ENCODE data around the gene OTULINL.
"Not testable (repeated sequence)": the region's sequence is repeated elsewhere in the genome, so short reads cannot be mapped to it uniquely, and the experiment has no call there.

Gene OTULINL

GRCh38 chr5:14581106-14581890, at the start of gene OTULINL:
Gene OTULINL (plus strand): TSS chr5:14581792. CDS start chr5:14581895, 103 bp downstream.
- peak; percentile 88 for DNase-seq (ENCODE audit: low spot score)

- no peak for DNase-seq (ENCODE audit: low spot score)
Observed at GRCh38 chr5:14532180-14532579, 49.4 kb upstream of the OTULINL start.

DNA sequence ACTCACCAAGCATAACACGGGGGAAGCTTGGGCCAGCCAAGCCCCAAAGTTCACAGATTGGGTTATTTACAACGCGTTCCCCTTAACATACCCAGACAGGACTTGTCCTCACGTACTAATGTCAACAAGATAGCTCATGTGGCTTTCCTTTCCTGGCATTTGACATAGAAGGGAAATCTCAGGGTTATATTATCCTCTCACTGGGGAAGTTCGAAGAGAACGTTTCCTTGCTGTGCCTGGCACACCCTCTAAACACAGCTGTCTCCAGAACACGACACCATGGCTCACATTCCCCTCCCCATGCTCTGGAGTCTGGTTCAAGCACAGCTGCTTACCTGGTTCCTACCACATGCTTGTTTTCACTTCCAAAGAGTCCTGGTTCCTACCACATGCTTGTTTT, 46.8 kb upstream of the OTULINL start:
- DNase-seq (ENCODE audit: low spot score): no peak

DNA sequence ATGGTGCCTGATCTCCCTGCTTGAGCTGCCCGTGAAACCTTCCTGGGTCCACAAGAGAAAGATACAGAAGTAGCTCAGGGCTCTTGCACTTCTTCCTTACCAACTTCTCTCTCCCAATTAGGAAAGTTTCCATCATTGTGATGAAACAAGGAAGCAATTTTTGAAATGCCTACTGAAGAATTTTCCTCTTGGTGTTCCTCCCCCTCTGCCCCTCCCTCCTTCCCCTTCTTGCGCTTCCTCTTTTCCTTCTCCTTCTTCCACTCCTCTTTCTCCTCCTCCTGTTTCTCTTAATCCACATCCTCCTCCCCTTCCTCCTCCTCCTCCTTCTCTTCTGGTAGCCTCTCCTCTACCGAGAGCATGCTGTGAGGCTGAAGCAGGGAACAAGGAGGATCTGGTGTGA, 36.3 kb upstream of the OTULINL start:
- peak; percentile 54 for DNase-seq (ENCODE audit: low spot score)

DNA sequence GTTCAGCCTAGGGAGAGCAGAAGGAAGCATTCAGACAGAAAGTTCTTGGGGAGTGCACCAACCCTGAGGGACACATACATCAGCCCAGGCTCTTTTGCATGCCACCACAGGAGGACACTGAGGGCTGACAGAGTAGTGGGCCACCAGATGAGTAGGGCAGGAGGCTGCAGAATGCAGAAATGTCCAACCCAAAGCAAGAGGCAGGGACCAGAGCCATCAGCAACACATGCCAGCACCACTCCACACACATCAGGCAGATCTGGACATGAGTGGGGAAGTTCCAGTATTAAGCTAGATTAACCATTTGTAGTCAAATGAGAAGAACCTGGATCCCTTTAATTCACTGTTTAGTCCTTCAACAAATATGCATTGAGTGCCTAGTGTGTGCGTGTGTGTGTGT, 35.7 kb upstream of the OTULINL start:
- peak; percentile 27 for DNase-seq (ENCODE audit: low spot score)

DNA sequence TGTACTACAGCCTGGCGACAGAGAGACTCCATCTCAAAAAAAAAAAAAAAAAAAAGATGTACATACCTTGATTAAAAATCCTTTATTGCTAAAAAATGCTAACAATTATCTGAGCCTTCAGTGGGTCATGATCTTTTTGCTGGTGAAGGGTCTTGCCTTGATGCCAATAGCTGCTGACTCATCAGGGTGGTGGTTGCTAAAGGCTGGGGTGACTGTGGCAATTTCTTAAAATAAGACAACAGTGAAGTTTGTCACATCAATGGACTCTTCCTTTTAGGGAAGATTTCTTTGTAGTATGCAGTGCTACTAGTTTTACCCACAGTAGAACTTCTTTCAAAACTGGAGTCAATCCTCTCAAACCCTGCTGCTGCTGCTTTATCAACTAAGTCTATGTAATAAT, 33.9 kb upstream of the OTULINL start:
- DNase-seq (ENCODE audit: low spot score): no peak

DNA sequence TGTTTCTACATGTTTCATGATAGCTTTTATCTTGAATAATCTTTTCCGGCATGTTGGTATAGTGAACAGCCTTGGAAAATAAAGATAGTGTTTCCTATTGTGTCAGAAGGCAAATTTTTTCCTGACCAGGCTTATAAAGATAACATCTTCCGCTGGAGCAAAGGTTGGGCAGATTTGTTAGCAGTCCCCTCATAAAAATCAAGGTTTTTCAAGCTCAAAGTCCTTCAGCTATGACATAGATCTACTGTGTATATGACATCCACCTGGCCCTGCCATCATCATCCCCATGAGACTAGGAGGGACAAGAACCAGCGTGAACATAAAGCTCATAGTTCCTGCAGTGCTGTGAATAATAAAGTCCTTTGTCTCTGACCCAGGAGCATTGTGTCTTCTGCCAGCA, 30.4 kb upstream of the OTULINL start:
- no peak for DNase-seq (ENCODE audit: low spot score)

- peak; percentile 37 for DNase-seq (ENCODE audit: low spot score)
Observed at GRCh38 chr5:14552017-14552416, 29.6 kb upstream of the OTULINL start.

DNA sequence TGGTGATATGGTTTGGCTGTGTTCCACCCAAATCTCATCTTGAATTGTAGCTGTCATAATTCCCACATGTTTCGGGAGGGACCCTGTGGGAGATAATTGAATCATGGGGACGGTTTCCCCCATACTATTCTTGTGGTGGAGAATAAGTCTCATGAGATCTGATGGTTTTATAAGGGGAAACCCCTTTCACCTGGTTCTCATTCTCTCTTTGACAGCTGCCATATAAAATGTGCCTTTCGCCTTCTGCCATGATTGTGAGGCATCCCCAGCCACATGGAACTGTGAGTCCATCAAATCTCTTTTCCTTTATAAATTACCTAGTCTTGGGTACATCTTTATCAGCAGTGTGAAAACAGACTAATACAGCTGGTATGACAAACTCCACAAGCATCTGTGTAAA, 27.3 kb upstream of the OTULINL start:
- not testable (repeated sequence) for DNase-seq (ENCODE audit: low spot score)

GRCh38 chr5:14556015-14556414, 25.6 kb upstream of the OTULINL start:
- DNase-seq (ENCODE audit: low spot score): no peak

DNA sequence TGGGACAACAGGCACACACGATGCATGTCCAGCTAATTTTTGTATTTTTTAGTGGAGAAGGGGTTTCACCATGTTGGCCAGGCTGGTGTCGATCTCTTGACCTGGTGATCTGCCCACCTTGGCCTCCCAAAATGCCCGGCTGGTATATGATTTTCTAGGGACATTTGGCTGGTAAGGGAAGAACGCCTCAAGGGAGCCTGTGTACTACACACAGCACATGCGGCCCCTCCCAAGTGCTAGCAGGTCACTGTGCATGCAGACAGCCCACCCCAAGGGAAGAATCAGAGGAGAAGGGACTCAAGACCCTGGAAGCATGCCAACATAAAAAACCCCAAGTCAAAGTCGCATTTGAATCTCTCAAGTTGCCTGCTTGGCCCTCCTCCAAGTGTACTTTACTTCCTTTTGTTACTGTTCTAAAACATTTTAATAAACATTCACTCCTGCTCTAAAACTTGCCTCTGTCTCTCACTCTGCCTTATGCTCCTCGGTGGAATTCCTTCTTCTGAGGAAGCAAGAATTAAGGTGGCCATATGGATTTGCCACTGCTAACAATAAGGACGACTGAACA, 24.3 kb upstream of the OTULINL start:
- DNase-seq (ENCODE audit: low spot score): no peak

GRCh38 chr5:14557791-14558415, 23.7 kb upstream of the OTULINL start:
- no peak for DNase-seq (ENCODE audit: low spot score)

- DNase-seq (ENCODE audit: low spot score): peak; percentile 50
Observed at GRCh38 chr5:14560091-14560595, 21.4 kb upstream of the OTULINL start.

DNA sequence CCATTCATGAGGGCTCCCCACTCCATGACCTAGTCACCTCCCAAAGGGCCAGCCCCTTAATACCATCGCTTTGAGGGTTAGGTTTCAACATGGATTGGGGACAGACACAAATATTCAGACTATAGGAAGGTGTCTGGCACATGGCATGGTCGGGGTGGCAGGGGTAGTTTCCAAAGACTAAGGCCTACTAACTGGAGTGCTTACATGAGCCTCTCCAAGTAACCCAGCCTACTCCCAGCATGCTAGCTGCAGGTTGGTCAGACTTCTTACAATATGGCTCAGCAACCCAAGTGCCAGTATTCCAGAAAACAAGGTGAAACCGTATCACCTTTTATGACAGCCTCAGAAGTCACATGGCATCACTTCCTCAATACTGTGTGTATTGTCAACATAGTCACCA, 19.9 kb upstream of the OTULINL start:
- no peak for DNase-seq (ENCODE audit: low spot score)

- DNase-seq (ENCODE audit: low spot score): no peak
Observed at GRCh38 chr5:14568333-14568732, 13.3 kb upstream of the OTULINL start.

- DNase-seq (ENCODE audit: low spot score): no peak
Observed at GRCh38 chr5:14569948-14570691, 11.5 kb upstream of the OTULINL start.

GRCh38 chr5:14571901-14572300, 9.7 kb upstream of the OTULINL start:
- DNase-seq (ENCODE audit: low spot score): no peak

DNA sequence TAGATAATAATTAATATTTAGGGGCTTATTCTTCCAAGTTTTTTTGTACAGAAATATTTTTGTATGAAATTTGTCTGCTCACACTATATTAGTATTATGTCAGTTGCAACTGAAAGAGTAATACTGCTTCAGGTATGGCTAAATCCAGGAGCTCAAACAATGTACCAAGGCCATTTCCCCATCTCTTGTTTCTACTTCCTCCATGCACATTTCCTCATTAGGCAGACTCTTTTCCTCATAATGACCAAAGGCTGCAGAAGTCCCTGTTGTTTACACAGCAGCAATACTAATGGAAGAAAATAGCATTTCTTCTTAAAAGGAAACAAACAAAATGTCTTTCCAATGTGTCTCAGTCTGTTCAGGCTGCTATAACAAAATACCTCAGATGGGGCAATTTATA, 9.2 kb upstream of the OTULINL start:
- DNase-seq (ENCODE audit: low spot score): no peak

- no peak for DNase-seq (ENCODE audit: low spot score)
Observed at GRCh38 chr5:14572836-14573235, 8.8 kb upstream of the OTULINL start.

DNA sequence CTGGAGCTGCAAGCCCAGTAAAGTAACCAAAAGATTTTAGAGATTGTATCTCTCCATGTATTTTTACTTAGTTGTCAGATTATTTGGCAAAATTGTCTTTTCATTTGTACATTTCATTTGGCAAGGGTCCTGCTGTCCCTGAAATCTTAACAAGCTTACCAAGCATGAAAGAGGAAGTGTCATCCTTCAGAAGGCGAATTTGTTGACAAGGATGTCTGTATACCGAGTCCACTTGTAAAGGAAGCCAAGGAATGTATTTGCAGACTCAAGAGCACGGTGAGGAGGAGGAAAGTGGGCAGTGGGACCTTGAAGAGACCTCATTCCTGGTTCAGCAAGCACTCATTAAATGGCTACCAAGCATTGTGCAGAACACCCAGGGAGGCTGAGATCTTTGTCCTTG, 7.5 kb upstream of the OTULINL start:
- peak; percentile 59 for DNase-seq (ENCODE audit: low spot score)

DNA sequence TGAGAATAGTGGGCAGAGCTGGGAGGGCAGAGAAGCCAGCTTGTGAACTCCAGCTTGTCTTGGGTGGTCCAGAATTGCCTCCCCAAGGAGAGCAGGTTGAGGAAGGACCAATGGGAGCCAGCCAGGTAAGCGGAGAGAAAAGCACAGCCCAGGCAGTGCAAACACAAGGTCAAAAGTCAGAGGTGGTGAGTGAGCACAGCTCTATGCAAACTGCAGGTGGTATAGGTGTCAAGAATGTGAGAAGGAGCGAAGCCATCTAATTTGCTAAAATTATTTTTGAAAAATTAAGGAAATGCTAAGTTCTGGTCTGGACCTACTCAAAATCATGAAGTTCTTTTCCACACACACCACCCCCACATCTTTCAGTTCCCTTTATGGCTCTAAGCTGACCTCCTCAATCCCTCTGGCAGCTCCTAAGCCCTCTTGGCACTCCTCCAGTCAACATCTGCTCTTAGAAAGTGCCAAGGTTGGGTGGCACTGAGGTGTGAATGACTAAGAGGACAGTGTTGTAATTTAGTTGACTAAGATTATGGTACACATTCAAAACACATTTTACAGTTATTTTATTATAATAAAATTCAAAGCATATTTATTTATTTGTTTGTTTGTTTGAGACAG, 6.6 kb upstream of the OTULINL start:
- peak; percentile 77 for DNase-seq (ENCODE audit: low spot score)

- DNase-seq (ENCODE audit: low spot score): no peak
Observed at GRCh38 chr5:14576206-14576605, 5.4 kb upstream of the OTULINL start.

Data from Ammon's horn (tissue), 1 donor.